ENCODE measurements around the gene GP1BB. TPM values are rescaled to one million over a fixed set of nuclear protein-coding genes. Genes with fewer than 3 reads are reported as not detected.

The GP1BB gene
- total and polyA plus RNA-seq, 11 donors: 1.4 to 52.2 (median 10.7) TPM; not detected in 3

DNA sequence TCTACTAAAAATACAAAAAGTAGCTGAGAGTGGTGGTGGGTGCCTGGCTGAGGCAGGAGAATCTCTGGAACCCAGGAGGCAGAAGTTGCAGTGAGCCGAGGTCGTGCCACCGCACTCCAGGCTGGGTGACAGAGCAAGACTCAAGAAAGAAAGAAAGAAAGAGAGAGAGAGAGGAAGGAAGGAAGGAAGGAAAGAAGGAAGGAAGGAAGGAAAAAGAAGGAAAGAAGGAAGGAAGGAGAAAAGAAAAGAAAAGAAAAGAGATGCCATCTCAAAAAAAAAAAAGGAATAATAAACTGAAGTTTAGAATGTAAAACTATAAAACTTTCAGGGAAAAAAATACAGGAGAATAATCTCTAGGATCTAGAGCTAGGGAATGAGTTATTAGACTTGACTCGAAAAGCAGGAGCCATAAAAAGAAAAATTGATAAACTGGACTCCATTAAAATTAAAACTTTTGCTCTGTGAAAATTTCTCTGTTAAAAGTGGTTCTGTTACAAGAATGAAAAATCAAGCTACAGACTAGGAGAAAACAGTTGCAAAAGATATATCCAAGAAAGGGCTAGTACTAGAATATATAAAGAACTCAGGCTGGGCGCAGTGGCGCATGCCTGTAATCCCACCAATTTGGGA lies 22.4 kb upstream of the GP1BB start:
- DNase-seq (peak in 1 of 5 donors; percentile 2), ATAC-seq (no peak)
- Histone ChIP-seq H3K4me3 (no peak overlapping the region), H3K27ac (no peak overlapping the region), H3K4me1 (no peaks in the 10 kb centered on the region), H3K27me3 (peaks cover 0 to 22% (median 2%) of the 10 kb centered on the region in 9 donors), H3K36me3 (no peaks in the 10 kb centered on the region), H3K9me3 (no peaks in the 10 kb centered on the region)
- TF ChIP-seq, protein P1, sequence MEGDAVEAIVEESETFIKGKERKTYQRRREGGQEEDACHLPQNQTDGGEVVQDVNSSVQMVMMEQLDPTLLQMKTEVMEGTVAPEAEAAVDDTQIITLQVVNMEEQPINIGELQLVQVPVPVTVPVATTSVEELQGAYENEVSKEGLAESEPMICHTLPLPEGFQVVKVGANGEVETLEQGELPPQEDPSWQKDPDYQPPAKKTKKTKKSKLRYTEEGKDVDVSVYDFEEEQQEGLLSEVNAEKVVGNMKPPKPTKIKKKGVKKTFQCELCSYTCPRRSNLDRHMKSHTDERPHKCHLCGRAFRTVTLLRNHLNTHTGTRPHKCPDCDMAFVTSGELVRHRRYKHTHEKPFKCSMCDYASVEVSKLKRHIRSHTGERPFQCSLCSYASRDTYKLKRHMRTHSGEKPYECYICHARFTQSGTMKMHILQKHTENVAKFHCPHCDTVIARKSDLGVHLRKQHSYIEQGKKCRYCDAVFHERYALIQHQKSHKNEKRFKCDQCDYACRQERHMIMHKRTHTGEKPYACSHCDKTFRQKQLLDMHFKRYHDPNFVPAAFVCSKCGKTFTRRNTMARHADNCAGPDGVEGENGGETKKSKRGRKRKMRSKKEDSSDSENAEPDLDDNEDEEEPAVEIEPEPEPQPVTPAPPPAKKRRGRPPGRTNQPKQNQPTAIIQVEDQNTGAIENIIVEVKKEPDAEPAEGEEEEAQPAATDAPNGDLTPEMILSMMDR (IDR thresholded peaks at IDR 0.05): no peak
- intact Hi-C loops (cut with DNase I): no loop called here
- 88 to 95% (median 92%) methylated on average over 6 of the region's 6 CpGs for WGBS, 4 donors

DNA sequence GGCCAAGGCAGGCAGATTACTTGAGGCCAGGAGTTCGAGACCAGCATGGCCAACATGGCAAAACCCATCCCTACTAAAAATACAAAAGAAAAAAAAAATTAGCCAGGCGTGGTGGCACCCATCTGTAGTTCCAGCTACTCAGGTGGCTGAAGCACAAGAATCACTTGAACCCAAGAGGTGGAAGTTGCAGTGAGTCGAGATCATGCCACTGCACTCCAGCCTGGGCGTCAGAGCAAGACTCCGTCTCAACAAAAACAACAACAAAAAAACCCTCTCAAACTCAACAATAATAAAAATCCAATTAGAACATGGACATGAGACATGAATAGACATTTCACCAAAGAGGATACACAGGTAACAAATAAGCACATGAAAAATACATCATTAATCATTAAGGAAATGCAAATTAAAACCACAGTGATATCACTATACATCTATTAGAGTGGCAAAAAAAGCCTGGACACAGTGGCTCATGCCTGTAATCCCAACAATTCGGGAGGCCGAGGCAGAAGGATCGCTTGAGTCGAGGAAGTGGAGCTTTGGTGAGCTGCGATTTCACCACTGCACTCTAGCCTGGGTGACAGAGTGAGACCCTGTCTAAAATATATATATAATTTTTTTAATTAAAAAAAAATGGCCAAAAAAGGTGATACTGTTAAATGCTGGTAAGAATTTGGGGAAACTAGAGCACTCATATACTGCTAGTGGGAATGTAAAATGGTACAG lies 21.8 kb upstream of the GP1BB start:
- intact Hi-C loops (cut with DNase I): no loop called here

DNA sequence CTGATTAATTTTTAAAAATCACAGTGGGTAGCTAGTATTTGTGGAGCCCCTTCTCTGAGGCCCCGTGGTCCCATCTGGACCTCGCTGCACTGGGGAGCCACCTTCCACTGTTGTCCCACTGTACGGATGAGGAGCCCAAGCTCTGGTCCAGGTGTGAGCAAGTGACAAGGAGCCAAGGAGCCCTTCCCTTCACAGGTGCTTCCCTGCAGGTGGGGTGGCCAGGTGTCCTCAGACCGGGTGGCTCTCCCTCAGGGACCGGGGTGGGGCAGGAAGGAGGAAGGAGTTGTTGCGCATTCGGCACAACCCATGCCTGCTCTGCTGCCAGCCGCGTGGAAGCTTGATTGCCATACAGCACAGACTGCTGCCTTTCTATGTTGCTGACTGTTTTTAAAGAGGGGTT lies 19.5 kb upstream of the GP1BB start:
- 68 to 80% (median 73%) methylated on average over 9 of the region's 9 CpGs for WGBS, 4 donors

More for the DNA sequence above, 21.8 kb upstream of the GP1BB start:
- no peak for ATAC-seq
- H3K27me3 ChIP-seq: peaks cover 0 to 22% (median 2%) of the 10 kb centered on the region in 9 donors
- H3K4me1 ChIP-seq: no peaks in the 10 kb centered on the region
- H3K4me3 ChIP-seq: no peak overlapping the region
- peak in 1 of 5 donors; percentile 3 for DNase-seq
- H3K9me3 ChIP-seq: no peaks in the 10 kb centered on the region
- no peaks in the 10 kb centered on the region for H3K36me3 ChIP-seq
- H3K27ac ChIP-seq: no peak overlapping the region
- TF ChIP-seq, protein P1 (IDR thresholded peaks at IDR 0.05): no peak
- TF ChIP-seq POLR2A (IDR thresholded peaks at IDR 0.05): no peak
- 81 to 85% (median 84%) methylated on average over 10 of the region's 10 CpGs for WGBS, 4 donors

More for the DNA sequence above, 19.5 kb upstream of the GP1BB start:
- Histone ChIP-seq H3K27ac (no peak overlapping the region), H3K4me3 (no peak overlapping the region), H3K27me3 (peaks cover 0 to 22% (median 2%) of the 10 kb centered on the region in 9 donors), H3K9me3 (no peaks in the 10 kb centered on the region), H3K36me3 (no peaks in the 10 kb centered on the region), H3K4me1 (peaks cover 0 to 7% (median 0%) of the 10 kb centered on the region in 12 donors)
- no peak for ATAC-seq
- DNase-seq: peak in 1 of 5 donors; percentile 14
- intact Hi-C loops (cut with DNase I): no loop called here
- no peak for TF ChIP-seq POLR2A (IDR thresholded peaks at IDR 0.05)
- TF ChIP-seq, protein P1 (IDR thresholded peaks at IDR 0.05): no peak
